GM23338 (cell line): ENCODE results near the gene KIF18B.

ENCODE experiments used
- EZH2 ChIP-seq: fragments of 200-600 bp; sonication (generic); IDR thresholded peaks from one replicate; pipeline ENCODE4 v1.8.0; 2017; ENCODE audit warnings: antibody characterized with exemption, mild to moderate bottlenecking, low read depth; ENCODE audit not compliant: unreplicated experiment
- EZH2phosphoT487 ChIP-seq: fragments of 200-600 bp; sonication (generic); IDR thresholded peaks from one replicate; pipeline ENCODE4 v1.8.1; 2018; ENCODE audit warnings: antibody characterized with exemption; ENCODE audit not compliant: unreplicated experiment
- TF ChIP-seq, protein P1 (sequence below), 2 experiments: fragments of 200-600 bp in 1 of 2; sonication (generic) in 1 of 2; conservative IDR thresholded peaks; 2 replicates each; pipeline versions ENCODE4 v1.5.1 to v1.6.1; 2016 to 2017; ENCODE audit warnings: antibody characterized with exemption in 2 of 2, low read depth in 2 of 2, mild to moderate bottlenecking in 2 of 2, moderate library complexity in 1 of 2

DNA sequence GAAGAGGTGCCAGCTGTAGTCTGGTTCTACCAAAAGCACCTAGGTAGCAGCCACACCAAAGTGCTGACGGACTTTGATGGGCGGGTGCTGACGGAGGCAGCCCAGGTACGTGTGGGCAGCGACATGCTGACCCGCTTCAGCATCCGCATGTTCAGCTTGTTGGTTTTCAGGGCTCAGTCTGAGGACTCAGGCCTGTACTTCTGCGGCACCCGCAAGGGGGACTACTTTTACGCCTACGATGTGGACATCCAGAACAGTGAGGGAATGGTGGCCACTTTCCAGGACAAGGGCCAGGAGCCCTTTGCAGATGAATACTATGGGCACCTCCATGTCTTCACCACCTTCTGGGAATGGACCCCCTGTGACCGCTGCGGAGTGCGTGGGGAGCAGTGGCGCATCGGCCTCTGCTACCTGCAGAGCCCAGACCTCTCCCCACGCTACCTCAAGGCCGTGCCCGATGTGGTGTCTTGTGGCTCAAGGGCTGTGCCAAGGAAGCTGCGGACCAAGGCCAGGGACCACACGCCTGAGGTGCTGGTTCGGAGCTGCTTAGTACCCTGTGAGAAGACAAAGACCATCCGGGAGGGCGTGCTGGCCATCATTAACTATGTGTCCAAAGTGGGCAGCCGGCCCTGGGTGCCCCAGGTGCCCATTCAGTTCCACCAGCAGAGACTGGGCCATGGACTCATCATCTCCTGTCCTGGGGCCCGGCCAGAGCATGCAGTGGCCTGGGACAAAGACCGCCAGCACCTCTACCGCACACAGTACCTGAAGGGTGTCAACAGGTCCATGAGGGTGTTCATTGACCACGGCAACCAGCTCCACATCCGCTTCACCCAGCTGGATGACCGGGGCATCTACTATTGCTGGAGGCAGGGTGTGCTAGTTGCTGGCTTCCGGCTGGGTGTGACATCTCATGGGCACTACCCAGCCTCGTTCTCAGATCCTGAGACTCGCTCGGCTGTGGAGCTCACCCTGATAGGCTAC lies 43.3 kb downstream of the KIF18B start:
- no peak for TF ChIP-seq EZH2phosphoT487
- TF ChIP-seq, protein P1, sequence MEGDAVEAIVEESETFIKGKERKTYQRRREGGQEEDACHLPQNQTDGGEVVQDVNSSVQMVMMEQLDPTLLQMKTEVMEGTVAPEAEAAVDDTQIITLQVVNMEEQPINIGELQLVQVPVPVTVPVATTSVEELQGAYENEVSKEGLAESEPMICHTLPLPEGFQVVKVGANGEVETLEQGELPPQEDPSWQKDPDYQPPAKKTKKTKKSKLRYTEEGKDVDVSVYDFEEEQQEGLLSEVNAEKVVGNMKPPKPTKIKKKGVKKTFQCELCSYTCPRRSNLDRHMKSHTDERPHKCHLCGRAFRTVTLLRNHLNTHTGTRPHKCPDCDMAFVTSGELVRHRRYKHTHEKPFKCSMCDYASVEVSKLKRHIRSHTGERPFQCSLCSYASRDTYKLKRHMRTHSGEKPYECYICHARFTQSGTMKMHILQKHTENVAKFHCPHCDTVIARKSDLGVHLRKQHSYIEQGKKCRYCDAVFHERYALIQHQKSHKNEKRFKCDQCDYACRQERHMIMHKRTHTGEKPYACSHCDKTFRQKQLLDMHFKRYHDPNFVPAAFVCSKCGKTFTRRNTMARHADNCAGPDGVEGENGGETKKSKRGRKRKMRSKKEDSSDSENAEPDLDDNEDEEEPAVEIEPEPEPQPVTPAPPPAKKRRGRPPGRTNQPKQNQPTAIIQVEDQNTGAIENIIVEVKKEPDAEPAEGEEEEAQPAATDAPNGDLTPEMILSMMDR (conservative IDR thresholded peaks at IDR 0.05; ENCODE audit: low read depth in 2 of 2), result no peak
- no peak for TF ChIP-seq EZH2
